NB4 (cell line): ENCODE results near the gene CYB561D1.
A peak's percentile ranks its signal among the peaks of the same experiment; 100 is the strongest.

Experiments
- DNase-seq: peaks from one replicate; pipeline ENCODE4 v3.0.0; 2010; ENCODE audit warnings: low read depth
- H3K4me3 ChIP-seq: one replicate; pipeline ENCODE4 v1.5.1; 2011; ENCODE audit warnings: mild to moderate bottlenecking, low read depth, low read length, moderate library complexity
- CTCF ChIP-seq: IDR thresholded peaks from one replicate; pipeline ENCODE4 v1.5.1; 2012; ENCODE audit warnings: low read depth, low read length
- MAX ChIP-seq: IDR thresholded peaks from 2 replicates; pipeline ENCODE4 v1.6.1; 2011; ENCODE audit warnings: low read depth, low read length
- MYC ChIP-seq: IDR thresholded peaks from 2 replicates; pipeline ENCODE4 v1.6.1; 2011; ENCODE audit warnings: low read depth, low read length
- POLR2A ChIP-seq: IDR thresholded peaks from 2 replicates; pipeline ENCODE4 v1.6.1; 2011; ENCODE audit warnings: mild to moderate bottlenecking; ENCODE audit not compliant: insufficient read length; ENCODE audit errors: extremely low read depth

CYB561D1 gene

GRCh38 chr1:109482242-109482641 is 11.7 kb upstream of the CYB561D1 start:
- no peak overlapping the region for H3K4me3 ChIP-seq
- no peak for TF ChIP-seq CTCF
- no peak for TF ChIP-seq MYC
- no peak for TF ChIP-seq MAX
- TF ChIP-seq POLR2A: no peak
- DNase-seq: no peak

- TF ChIP-seq MAX (no peak), CTCF (no peak), POLR2A (no peak), MYC (no peak)
- H3K4me3 ChIP-seq: peak overlapping the region; percentile 73
- DNase-seq: no peak
Observed at GRCh38 chr1:109482791-109483671, 10.9 kb upstream of the CYB561D1 start.

GRCh38 chr1:109483672-109484518 is 10.0 kb upstream of the CYB561D1 start, which contains the start of gene ATXN7L2:
Gene ATXN7L2 (plus strand): TSS chr1:109483905. CDS start chr1:109483954, 49 bp downstream.
- TF ChIP-seq CTCF (no peak), MYC (peak; percentile 93), MAX (peak; percentile 83), POLR2A (peak; percentile 63)
- peak within 1 kb of the TSS; percentile 81 for H3K4me3 ChIP-seq
- peak; percentile 89 for DNase-seq

- DNase-seq: no peak
- H3K4me3 ChIP-seq: peak overlapping the region; percentile 81
- TF ChIP-seq MYC (no peak), CTCF (no peak), MAX (no peak), POLR2A (no peak)
Observed at GRCh38 chr1:109484519-109484975, 9.3 kb upstream of the CYB561D1 start.

GRCh38 chr1:109485001-109485400 is 8.9 kb upstream of the CYB561D1 start:
- H3K4me3 ChIP-seq: peak overlapping the region; percentile 81
- no peak for TF ChIP-seq MAX
- no peak for TF ChIP-seq POLR2A
- TF ChIP-seq MYC: no peak
- TF ChIP-seq CTCF: no peak
- DNase-seq: peak; percentile 57
